ENCODE results near the gene EGLN2. TPM values are rescaled to one million over a fixed set of nuclear protein-coding genes. Genes with fewer than 3 reads are reported as not detected.
"Not testable (repeated sequence)": the region's sequence is repeated elsewhere in the genome, so short reads cannot be mapped to it uniquely, and the experiment has no call there.

Gene EGLN2
- total RNA-seq, 2 experiments from 2014 or later, result 150 to 151 TPM

DNA sequence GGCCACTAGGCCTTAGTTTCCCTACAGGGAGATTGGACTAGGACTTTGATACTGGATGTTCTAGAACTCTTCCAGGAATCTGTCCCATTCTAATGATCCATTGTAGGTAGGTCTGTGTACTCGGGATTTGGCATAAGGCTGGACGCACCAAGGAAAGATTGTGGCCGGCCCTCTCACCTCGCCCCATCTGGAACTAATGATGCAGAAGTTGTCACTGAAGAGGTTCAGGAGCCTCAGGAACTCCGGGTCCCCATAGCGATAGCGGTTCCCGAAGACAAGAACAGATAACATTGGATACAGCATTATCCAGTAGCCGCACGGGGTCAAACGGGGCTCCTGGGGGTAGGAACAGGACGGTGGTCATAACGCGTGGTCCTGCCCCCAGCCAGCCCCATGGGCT lies 11.2 kb downstream of the EGLN2 start:
- intact Hi-C loops (cut with DNase I, micrococcal nuclease), result loop anchor here in 1 of 2 experiments (5.0 kb wide), 1 partner anchor 322 kb away; no protein-coding TSS in a partner anchor
- H3K9me3 ChIP-seq (ENCODE audit: control insufficient read depth in 1 of 2, insufficient read depth in 1 of 2, low read length in 2 of 2), result no peaks in the 10 kb centered on the region
- ATAC-seq (ENCODE audit: poor library complexity) (no peak), DNase-seq (no peak)
- peaks cover 72% of the 10 kb centered on the region for H3K4me1 ChIP-seq (ENCODE audit: insufficient read depth, low read length)
- no peak overlapping the region for H3K4me3 ChIP-seq (ENCODE audit: low read length)
- Mint-ChIP-seq H3K4me3 (peak overlapping the region; percentile 77), H3K9me3 (no peaks in the 10 kb centered on the region), H3K27ac (peak overlapping the region; percentile 90), H3K4me1 (ENCODE audit: low read depth) (peaks cover 60% of the 10 kb centered on the region), H3K27me3 (no peaks in the 10 kb centered on the region), H3K36me3 (ENCODE audit: low read depth) (peaks cover 55% of the 10 kb centered on the region)
- H3K27me3 ChIP-seq (ENCODE audit: control insufficient read depth in 1 of 2, insufficient read depth in 2 of 2, low read length in 2 of 2), result no peaks in the 10 kb centered on the region
- POLR2A ChIA-PET, result no interaction called here
- CTCF ChIA-PET, result no interaction called here
- H3K36me3 ChIP-seq (ENCODE audit: insufficient read depth, low read length), result peaks cover 43% of the 10 kb centered on the region
- H3K27ac ChIP-seq (ENCODE audit: low read depth in 1 of 2, low read length in 2 of 2), result no peak overlapping the region
- TF ChIP-seq CTCF (IDR thresholded peaks at IDR 0.05), result no peak

- ATAC-seq (ENCODE audit: poor library complexity), result peak; percentile 59
- Mint-ChIP-seq H3K27ac (peak overlapping the region; percentile 90), H3K4me3 (peak overlapping the region; percentile 95), H3K4me1 (ENCODE audit: low read depth) (peaks cover 54% of the 10 kb centered on the region), H3K36me3 (ENCODE audit: low read depth) (peaks cover 49% of the 10 kb centered on the region)
- peak in 7 of 14 experiments; percentile 33 to 72 (median 62) for DNase-seq
- H3K27ac ChIP-seq (ENCODE audit: low read depth in 1 of 2, low read length in 2 of 2); CTCF ChIA-PET; H3K27me3 ChIP-seq (ENCODE audit: control insufficient read depth in 1 of 2, insufficient read depth in 2 of 2, low read length in 2 of 2); H3K27me3 Mint-ChIP-seq; H3K9me3 ChIP-seq (ENCODE audit: control insufficient read depth in 1 of 2, insufficient read depth in 1 of 2, low read length in 2 of 2); H3K9me3 Mint-ChIP-seq: not testable (repeated sequence)
- intact Hi-C loops (cut with DNase I, micrococcal nuclease), result loop anchor here in 1 of 2 experiments (5.0 kb wide), 1 partner anchor 321 kb away; no protein-coding TSS in a partner anchor
- Histone ChIP-seq H3K36me3 (ENCODE audit: insufficient read depth, low read length) (peaks cover 37% of the 10 kb centered on the region), H3K4me3 (ENCODE audit: low read length) (peak overlapping the region; percentile 59), H3K4me1 (ENCODE audit: insufficient read depth, low read length) (peaks cover 66% of the 10 kb centered on the region)
- POLR2A ChIA-PET, result interaction anchor here (1.0 to 2.2 kb wide), 5 partner anchors 12 to 159 kb away, joined by 3 to 12 read pairs (median 6); partner anchors contain the start of genes ACTMAP, EGLN2, RAB4B and SNRPA
Observed at GRCh38 chr19:40810649-40811408, 11.8 kb downstream of the EGLN2 start.

DNA sequence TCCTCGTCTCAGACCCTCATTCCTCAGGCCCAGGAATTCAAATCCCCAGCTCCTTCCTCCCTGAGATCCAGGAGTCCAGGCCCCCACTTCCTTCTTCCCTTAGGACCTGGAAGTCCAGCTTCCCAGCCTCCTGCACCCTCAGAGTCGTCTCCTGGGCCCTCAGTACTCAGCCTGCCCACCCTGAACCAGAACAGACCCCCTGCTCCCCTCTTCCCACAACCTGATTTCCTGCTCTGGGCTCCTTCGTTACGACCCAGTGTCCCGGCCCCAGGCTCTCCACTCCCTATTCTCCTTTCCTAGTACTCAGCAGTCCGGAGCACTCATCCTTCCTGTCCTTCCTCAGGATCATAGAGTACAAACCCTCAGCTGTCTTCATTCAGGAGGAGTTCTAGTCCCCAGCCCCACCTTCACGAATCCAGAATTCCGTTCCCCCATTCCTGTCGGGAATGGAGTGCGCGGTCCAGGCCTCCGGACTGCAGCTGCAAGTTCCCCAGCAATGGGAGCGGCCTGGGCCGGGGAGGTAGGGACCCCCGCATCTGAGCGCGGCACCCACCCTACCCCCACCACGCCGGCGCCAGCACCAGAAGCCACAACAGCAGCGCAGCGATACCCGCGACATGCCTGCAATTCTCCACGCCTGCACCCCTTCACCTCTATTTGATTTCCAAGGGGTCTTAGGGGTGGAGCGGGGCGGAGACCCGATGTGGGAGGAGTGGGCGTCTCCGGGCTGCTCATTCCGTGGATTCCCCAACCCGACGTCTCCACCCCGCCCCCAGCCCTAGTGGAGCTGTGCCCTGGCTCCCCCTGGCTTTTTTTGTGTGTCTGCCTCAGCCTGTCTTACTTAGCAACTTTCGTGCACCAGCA lies 12.7 kb downstream of the EGLN2 start:
- intact Hi-C loops (cut with DNase I, micrococcal nuclease), result loop anchor here in 1 of 2 experiments (5.0 kb wide), 1 partner anchor 321 kb away; no protein-coding TSS in a partner anchor
- H3K27ac ChIP-seq (ENCODE audit: low read depth in 1 of 2, low read length in 2 of 2), result no peak overlapping the region
- POLR2A ChIA-PET, result interaction anchor here (1.0 to 2.2 kb wide), 7 partner anchors 10 to 158 kb away, joined by 3 to 12 read pairs (median 4); partner anchors contain the start of genes ACTMAP, EGLN2, RAB4B and SNRPA

GRCh38 chr19:40812571-40812970 lies 13.6 kb downstream of the EGLN2 start:
- not testable (repeated sequence) for H3K27ac ChIP-seq (ENCODE audit: low read depth in 1 of 2, low read length in 2 of 2); H3K9me3 Mint-ChIP-seq; H3K27me3 Mint-ChIP-seq; H3K4me3 ChIP-seq (ENCODE audit: low read length); DNase-seq; H3K9me3 ChIP-seq (ENCODE audit: control insufficient read depth in 1 of 2, insufficient read depth in 1 of 2, low read length in 2 of 2); ATAC-seq (ENCODE audit: poor library complexity); H3K27me3 ChIP-seq (ENCODE audit: control insufficient read depth in 1 of 2, insufficient read depth in 2 of 2, low read length in 2 of 2)
- peak overlapping the region; percentile 95 for H3K4me3 Mint-ChIP-seq
- peaks cover 33% of the 10 kb centered on the region for H3K36me3 Mint-ChIP-seq (ENCODE audit: low read depth)
- intact Hi-C loops (cut with DNase I, micrococcal nuclease), result loop anchor here in 1 of 2 experiments (5.0 kb wide), 1 partner anchor 320 kb away; no protein-coding TSS in a partner anchor
- peaks cover 38% of the 10 kb centered on the region for H3K4me1 Mint-ChIP-seq (ENCODE audit: low read depth)
- H3K27ac Mint-ChIP-seq, result peak overlapping the region; percentile 90
- Histone ChIP-seq H3K4me1 (ENCODE audit: insufficient read depth, low read length) (peaks cover 49% of the 10 kb centered on the region), H3K36me3 (ENCODE audit: insufficient read depth, low read length) (peaks cover 25% of the 10 kb centered on the region)
- ChIA-PET CTCF (interaction anchor here (0.5 to 1.4 kb wide), 2 partner anchors 36 to 150 kb away, joined by 3 to 5 read pairs; no protein-coding TSS in a partner anchor), POLR2A (interaction anchor here (1.2 to 2.2 kb wide), 5 partner anchors 11 to 62 kb away, joined by 4 to 12 read pairs (median 6); partner anchors contain the start of genes ACTMAP, EGLN2, RAB4B and SNRPA)

More for the DNA sequence above, 12.7 kb downstream of the EGLN2 start:
- peak overlapping the region; percentile 59 for H3K4me3 ChIP-seq (ENCODE audit: low read length)
- peaks cover 41% of the 10 kb centered on the region for H3K36me3 Mint-ChIP-seq (ENCODE audit: low read depth)
- peak overlapping the region; percentile 90 for H3K27ac Mint-ChIP-seq
- CTCF ChIA-PET, result interaction anchor here (0.5 to 1.4 kb wide), 2 partner anchors 37 to 149 kb away, joined by 3 to 5 read pairs; no protein-coding TSS in a partner anchor
- H3K4me1 Mint-ChIP-seq (ENCODE audit: low read depth), result peaks cover 45% of the 10 kb centered on the region
- H3K4me1 ChIP-seq (ENCODE audit: insufficient read depth, low read length), result peaks cover 57% of the 10 kb centered on the region
- H3K9me3 Mint-ChIP-seq, result no peaks in the 10 kb centered on the region
- peak overlapping the region; percentile 95 for H3K4me3 Mint-ChIP-seq
- ATAC-seq (ENCODE audit: poor library complexity) (peak; percentile 41), DNase-seq (peak in 7 of 14 experiments; percentile 41 to 70 (median 49))
- peaks cover 33% of the 10 kb centered on the region for H3K36me3 ChIP-seq (ENCODE audit: insufficient read depth, low read length)
- no peak for TF ChIP-seq CTCF (IDR thresholded peaks at IDR 0.05)
- no peaks in the 10 kb centered on the region for H3K27me3 ChIP-seq (ENCODE audit: control insufficient read depth in 1 of 2, insufficient read depth in 2 of 2, low read length in 2 of 2)
- H3K27me3 Mint-ChIP-seq, result no peaks in the 10 kb centered on the region
- H3K9me3 ChIP-seq (ENCODE audit: control insufficient read depth in 1 of 2, insufficient read depth in 1 of 2, low read length in 2 of 2), result no peaks in the 10 kb centered on the region

Measured in CD4-positive, alpha-beta T cell (primary cell).